RWPE2 (cell line): ENCODE data around the gene TOR4A.

Source experiments
- ATAC-seq: fragments of 200-7000 bp; cut with Tn5 transposase; 3 replicates; pipeline ENCODE4 v1.9.1; 2021; ENCODE audit warnings: low read depth
- DNase-seq: peaks from one replicate; pipeline ENCODE4 v3.0.0-alpha.2; 2020; ENCODE audit warnings: low spot score
- H3K27ac ChIP-seq: fragments of 450-650 bp; 2 replicates; pipeline ENCODE4 v1.5.1; 2017; ENCODE audit warnings: mild to moderate bottlenecking; ENCODE audit not compliant: poor library complexity, severe bottlenecking
- H3K27me3 ChIP-seq: fragments of 250-450 bp; sonication (Bioruptor Pico); 2 replicates; pipeline ENCODE4 v1.5.1; 2021; ENCODE audit warnings: mild to moderate bottlenecking, moderate library complexity; ENCODE audit not compliant: insufficient read depth, poor library complexity, severe bottlenecking
- H3K36me3 ChIP-seq: fragments of 250-450 bp; sonication (Bioruptor Pico); 2 replicates; pipeline ENCODE4 v1.5.1; 2020; ENCODE audit warnings: low read depth, mild to moderate bottlenecking, moderate library complexity
- H3K4me1 ChIP-seq: fragments of 250-450 bp; sonication (Bioruptor Pico); 2 replicates; pipeline ENCODE4 v1.5.1; 2021; ENCODE audit warnings: mild to moderate bottlenecking, moderate library complexity; ENCODE audit not compliant: insufficient read depth, poor library complexity, severe bottlenecking
- H3K4me3 ChIP-seq: fragments of 250-450 bp; sonication (Bioruptor Pico); 2 replicates; pipeline ENCODE4 v1.5.1; 2021; ENCODE audit warnings: mild to moderate bottlenecking, moderate library complexity; ENCODE audit not compliant: severe bottlenecking
- H3K9me3 ChIP-seq: fragments of 250-450 bp; sonication (Bioruptor Pico); 2 replicates; pipeline ENCODE4 v1.5.1; 2021; ENCODE audit warnings: mild to moderate bottlenecking, moderate library complexity; ENCODE audit not compliant: severe bottlenecking
- CTCF ChIP-seq: fragments of 450-650 bp; IDR thresholded peaks from one replicate; pipeline ENCODE4 v1.5.1; 2017; ENCODE audit warnings: mild to moderate bottlenecking, moderate library complexity; ENCODE audit not compliant: poor library complexity, severe bottlenecking

The TOR4A gene

DNA sequence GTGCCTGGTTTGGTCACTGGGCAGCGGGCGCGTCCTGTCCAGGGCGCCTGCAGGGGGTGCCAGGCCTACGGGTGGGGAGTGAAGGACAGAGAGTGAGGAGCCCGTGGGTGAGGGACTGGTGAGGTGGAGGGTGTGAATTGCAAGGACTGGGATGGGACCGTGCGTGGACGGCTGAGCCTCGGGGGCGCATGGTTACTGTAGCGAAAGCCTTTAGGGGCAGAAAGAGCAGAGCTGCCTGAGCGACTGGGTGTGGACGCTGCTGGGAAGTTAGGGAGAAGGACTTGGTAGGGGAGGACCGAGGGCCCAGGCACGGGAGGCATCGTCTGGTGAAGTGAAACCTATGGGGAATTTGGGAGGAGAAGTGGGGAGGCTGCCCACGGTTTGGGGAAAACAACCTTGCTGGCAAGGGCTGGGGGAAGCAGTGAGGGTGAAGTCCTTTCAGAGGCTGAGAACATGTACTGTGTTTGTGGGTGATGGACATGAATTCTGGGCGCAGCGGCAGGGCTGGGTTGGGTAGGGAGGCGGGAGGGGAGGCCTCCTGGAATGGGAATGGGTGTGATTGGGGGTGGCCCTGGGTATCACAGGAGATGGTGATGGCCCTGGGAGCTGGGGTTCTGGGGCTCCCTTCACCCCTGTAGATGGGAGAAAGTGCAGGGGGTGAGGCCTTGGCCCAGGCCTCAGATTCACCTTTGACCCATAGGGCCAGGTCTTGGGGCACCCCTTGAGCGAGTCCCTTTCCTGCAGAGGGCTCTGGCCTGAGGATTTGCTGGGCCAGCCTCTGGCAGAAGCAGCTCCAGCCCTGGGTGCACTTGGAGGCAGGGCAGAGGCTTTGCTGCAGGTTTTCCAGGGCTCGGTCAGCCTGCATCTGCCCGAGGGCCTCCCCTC, 1.7 kb upstream of the TOR4A start:
- H3K27ac ChIP-seq = peak overlapping the region; percentile 88

DNA sequence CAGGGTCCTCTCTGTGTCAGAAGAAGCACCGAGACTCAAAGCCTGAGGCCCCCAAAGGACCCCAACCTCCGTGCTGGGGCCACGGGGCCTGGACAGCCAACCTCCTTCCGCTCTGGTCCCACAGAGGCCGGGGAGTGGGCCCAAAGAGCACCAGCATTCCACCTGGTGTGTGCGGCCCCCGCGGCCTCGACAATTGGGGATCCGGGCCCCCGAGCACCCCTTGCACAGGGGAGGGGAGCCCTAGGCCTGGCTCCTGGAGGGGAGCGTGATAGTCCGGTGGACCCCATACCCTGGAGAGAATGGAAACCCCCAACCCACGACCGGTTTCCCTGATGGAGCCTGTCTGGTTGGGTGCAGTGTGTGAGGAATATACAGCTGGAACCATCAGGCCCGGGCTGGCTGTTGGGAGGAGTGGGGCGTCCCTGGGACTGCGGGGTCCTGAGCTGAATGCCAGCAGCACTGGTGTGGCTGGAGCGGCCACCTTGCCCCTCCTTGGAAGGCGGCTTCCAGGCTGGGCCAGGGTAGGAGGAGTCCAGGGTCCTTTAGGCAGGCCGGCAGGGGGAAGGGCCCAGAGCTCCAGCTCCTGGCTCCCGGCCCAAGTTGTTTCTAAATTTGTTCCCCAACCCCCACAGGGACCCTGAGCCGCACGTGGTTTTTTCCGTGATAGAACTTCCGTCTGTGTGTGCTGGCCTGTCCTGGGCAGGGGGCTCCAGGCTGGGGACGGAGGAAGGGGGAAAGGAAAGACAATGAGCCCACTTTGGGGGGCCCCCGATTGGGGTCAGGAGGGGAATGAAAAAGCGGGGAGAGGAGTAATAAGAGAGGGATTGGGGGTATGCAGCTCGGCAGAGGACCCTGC, 825 bp upstream of the TOR4A start:
- peak overlapping the region; percentile 88 for H3K27ac ChIP-seq
- peak; percentile 22 for ATAC-seq
- H3K36me3 ChIP-seq = peaks cover 33% of the 10 kb centered on the region
- peak overlapping the region; percentile 81 for H3K4me3 ChIP-seq
- H3K27me3 ChIP-seq = no peaks in the 10 kb centered on the region
- DNase-seq = no peak
- H3K4me1 ChIP-seq = peaks cover 18% of the 10 kb centered on the region
- TF ChIP-seq CTCF = no peak
- H3K9me3 ChIP-seq = no peaks in the 10 kb centered on the region

More for the DNA sequence above, 1.7 kb upstream of the TOR4A start:
- H3K9me3 ChIP-seq = no peaks in the 10 kb centered on the region
- DNase-seq (no peak), ATAC-seq (no peak)
- no peaks in the 10 kb centered on the region for H3K27me3 ChIP-seq
- TF ChIP-seq CTCF = no peak
- no peak overlapping the region for H3K4me3 ChIP-seq
- peaks cover 18% of the 10 kb centered on the region for H3K4me1 ChIP-seq
- H3K36me3 ChIP-seq = peaks cover 34% of the 10 kb centered on the region

DNA sequence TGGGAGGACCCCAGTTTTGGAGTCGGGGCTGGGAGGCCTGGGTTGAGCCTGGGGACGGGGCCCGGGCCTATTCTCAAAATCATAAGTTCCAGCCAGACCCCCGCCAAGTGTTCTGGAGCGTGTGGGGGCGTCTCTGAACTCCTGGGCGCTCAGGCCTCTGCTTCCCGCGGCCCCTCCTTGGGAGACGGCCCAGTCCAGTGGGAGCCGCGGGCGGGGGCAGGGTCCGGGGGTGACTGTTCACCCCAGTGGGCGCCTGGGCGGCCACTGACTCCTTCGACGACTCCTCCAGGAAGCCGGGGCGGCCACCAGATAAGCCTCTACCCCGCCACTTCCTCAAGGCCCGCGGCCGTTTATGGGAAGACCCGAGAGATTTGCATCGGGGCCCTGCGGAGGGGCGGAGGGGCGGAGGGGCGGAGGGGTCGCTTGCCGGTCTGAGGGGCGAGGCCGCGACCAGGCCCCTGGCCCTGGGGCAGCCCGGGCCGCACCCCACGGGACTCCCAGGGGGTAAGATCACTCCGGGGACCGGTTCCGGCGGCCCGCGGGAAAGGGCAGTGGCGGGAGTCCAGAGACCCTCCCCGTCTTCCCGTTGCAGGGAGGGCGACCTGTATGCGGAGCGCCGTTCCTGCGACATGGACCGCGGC, 655 bp downstream of the TOR4A start:
- H3K27me3 ChIP-seq = no peaks in the 10 kb centered on the region
- H3K4me1 ChIP-seq = peaks cover 18% of the 10 kb centered on the region
- peak; percentile 2 for ATAC-seq
- peak overlapping the region; percentile 88 for H3K27ac ChIP-seq
- peak; percentile 73 for DNase-seq
- H3K9me3 ChIP-seq = no peaks in the 10 kb centered on the region
- TF ChIP-seq CTCF = no peak
- peaks cover 37% of the 10 kb centered on the region for H3K36me3 ChIP-seq
- peak overlapping the region; percentile 81 for H3K4me3 ChIP-seq

DNA sequence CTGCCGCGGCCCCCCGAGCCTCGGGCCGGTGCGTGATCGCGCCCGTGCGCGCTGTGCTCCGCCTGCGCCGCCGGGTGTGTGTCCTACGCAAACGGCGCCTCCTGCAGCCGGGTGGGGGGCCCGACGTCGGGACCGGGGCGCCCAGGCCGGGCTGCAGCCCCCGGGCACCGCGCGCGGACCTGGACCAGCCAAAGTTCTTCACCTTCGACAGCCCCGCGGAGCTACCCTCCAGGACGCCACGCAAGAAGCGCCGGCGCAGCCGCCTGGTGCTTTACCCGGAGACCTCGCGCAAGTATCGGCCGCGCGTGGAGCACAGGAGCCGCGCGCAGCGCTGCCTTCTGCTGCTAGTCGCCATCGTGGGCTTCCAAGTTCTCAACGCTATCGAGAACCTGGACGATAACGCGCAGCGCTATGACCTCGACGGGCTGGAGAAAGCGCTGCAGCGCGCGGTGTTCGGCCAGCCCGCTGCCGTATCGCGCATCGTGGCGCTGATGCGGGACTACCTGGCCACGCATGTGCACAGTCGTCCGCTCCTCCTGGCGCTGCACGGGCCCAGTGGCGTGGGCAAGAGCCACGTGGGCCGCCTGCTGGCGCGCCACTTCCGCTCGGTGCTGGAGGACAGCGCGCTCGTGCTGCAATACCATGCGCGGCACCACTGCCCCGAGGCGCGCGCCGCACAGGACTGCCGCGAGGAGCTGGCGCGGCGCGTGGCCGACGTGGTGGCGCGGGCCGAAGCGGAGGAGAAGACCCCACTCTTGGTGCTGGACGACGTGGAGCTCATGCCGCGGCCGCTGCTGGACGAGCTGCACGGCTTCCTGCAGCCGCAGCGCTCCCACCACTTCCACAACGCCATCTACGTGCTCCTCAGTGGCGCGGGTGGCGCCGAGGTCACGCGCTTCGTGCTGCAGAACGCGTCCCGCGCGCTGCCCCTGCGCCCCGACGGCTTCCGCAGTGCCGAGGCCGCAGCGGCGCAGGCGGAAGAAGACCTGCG, 1.5 kb downstream of the TOR4A start:
- Histone ChIP-seq H3K4me1 (peaks cover 14% of the 10 kb centered on the region), H3K27ac (peak overlapping the region; percentile 88), H3K9me3 (no peaks in the 10 kb centered on the region), H3K27me3 (no peaks in the 10 kb centered on the region), H3K36me3 (peaks cover 42% of the 10 kb centered on the region), H3K4me3 (peak overlapping the region; percentile 81)
- ATAC-seq (no peak), DNase-seq (no peak)
- no peak for TF ChIP-seq CTCF
